Suprapubic skin (tissue), 4 donors: Measurements from ENCODE around the gene ACAD10.

ENCODE experiments used
- CTCF ChIP-seq, 2 donors: fragments of 200-600 bp in 1 of 2; fragments of 450-650 bp in 1 of 2; sonication (generic) in 1 of 2; IDR thresholded peaks; one replicate each; pipeline ENCODE4 v1.5.1; 2016 to 2019; ENCODE audit warnings: antibody characterized with exemption in 2 of 2, mild to moderate bottlenecking in 1 of 2, moderate library complexity in 1 of 2
- EP300 ChIP-seq: sonication (generic); formaldehyde crosslinking; IDR thresholded peaks from one replicate; pipeline ENCODE4 v1.6.1; 2017; ENCODE audit warnings: antibody characterized with exemption
- POLR2A ChIP-seq, 2 donors: fragments of 450-650 bp; IDR thresholded peaks; one replicate each; pipeline ENCODE4 v1.6.1; 2017; ENCODE audit warnings: antibody characterized with exemption in 2 of 2, mild to moderate bottlenecking in 2 of 2, moderate library complexity in 2 of 2
- POLR2AphosphoS5 ChIP-seq, 3 donors: sonication (generic); formaldehyde crosslinking; IDR thresholded peaks; one replicate each; pipeline ENCODE4 v1.6.1; 2017; ENCODE audit warnings: antibody characterized with exemption in 3 of 3

- TF ChIP-seq POLR2A (IDR thresholded peaks at IDR 0.05) (no peak), CTCF (IDR thresholded peaks at IDR 0.05) (no peak), EP300 (no peak), POLR2AphosphoS5 (IDR thresholded peaks at IDR 0.05) (no peak)
Observed at GRCh38 chr12:111715279-111715678, 29.4 kb downstream of the ACAD10 start.
